A549 treated with CORT108297 at 1 μM for 4 hours (cell line): Measurements from ENCODE around the gene POLR2J2. TPM values are rescaled to one million over a fixed set of nuclear protein-coding genes. Genes with fewer than 3 reads are reported as not detected.

Experiments used
- total RNA-seq: library from RNA; stranded (reverse); fragments of 200-300 nt; extraction: Qiagen RNA extraction; gene quantifications from 5 replicates; pipeline ENCODE4 v1.2.3, GENCODE V29; 2022

The POLR2J2 gene
- total RNA-seq = 0.10 to 0.75 TPM (median 0.52 TPM) in 5 replicates

DNA sequence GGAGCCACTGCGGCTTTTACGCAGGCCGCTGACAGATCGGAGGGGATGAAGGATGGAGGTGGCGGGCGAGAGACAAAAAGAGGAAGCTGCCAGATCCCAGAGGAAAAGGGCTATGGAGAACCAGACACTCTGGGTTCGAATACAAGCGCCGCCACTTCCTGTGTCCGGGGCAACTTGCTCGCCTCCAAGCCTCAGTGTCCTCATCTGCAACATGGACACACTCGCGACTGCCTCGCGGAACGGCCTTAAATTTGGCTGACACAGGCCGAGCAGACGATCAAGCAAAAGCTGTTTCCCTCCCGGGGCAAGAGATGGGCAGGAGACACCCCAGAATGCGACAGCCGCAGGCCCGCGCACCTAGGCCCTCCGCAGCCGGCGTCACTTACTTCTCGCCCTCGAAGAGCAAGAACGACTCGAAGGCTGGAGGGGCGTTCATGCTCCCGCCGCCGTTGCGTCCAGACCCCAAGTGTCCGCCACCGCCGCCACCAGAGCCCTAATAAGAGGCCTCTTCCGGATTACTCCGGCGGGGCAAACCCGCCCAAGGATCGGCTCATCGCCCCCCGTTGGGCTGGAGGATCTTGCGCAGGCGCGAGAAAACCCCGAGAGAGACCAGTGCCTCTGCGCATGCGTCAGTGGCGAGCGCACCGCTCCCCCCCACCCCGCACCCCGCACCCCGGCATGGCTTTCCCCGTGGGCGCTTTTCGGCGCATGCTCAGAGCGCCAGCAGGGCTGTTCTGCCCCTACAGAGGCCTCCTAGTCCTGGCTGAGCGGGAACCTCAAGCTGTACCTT is at the start of gene POLR2J2:
Gene POLR2J2, minus strand, starts transcription at position 498 of the 790 bp plus-strand sequence. Its CDS starts 62 bp downstream, at position 436.

DNA sequence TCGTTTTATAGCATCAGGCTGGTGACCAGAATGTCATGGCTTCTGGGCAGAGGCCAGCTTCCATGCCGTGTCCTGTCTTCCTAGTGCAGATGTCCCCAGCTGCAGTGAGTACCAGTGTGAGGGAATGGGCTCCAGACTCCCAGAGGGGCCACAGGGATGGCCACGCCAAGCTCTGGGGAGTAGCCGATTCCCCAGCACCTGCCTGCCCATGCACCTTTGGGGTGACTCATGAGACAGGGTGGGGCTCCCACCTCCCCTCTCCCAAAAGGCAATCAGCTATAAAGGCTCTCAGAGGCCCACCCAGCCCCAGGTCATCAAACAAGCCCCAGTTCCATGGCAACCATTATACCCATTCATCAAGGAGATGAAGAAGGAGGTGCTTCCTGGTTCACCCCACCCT is 21.5 kb downstream of the POLR2J2 start, which contains the start of gene SPDYE2B:
Gene SPDYE2B, plus strand, starts transcription at position 396 of the 400 bp plus-strand sequence. CDS start 2,030 bp downstream, outside the sequence.

DNA sequence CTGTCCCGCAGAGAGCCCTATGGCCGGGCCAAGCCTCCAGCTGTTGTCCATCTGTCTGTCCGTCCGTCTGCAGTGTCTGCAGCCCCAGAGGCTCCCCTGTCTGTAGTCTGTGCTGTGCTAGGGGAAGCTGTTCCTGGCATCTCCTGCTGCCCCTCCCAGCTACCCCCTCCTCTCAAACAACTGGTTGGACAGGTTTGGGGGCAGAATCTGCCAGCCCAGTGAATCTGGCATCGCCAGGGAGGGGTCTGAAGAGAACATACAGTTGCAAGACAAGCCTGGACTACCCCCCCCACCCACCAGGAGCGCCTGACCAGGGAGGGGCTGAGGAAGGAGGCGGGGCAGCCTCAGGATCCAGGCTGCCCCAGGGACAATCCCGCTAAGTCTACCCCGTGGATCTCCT is 28.8 kb downstream of the POLR2J2 start, which contains the start of gene UPK3BL1:
Gene UPK3BL1, minus strand, starts transcription at position 101 of the 400 bp plus-strand sequence. Its CDS starts 50 bp downstream, at position 51.

DNA sequence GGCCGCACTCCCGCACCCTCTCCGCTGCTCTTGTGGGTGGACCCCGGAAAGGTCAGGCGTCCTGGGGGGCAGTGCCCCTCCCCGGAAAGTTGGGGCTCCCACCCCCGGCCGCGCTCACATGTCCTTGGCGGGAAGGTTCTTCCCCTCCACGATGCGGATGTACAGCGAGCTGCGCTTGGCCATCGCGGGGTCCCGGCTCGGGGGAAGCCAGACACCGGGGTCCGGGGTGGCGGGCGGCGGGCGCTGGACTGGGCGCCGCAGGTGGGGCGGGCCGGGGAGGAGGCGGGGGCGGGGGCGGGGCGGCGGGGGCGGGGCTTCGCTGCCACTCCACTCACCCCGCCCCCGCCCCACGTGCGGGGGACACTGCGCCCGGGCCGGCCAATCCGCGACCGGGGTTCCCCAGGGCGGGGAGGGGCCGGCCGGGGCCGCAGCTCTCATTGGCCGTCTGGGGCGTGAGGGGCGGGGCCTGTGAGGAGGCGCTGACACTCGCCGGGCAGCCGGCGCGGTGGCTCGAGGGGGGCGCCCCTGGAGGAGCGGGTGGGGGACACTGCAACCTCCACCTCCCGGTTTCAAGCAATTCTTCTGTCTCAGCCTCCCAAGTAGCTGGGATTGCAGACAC is 54.8 kb downstream of the POLR2J2 start, which contains the start of gene RASA4:
Gene RASA4, minus strand, starts transcription at position 250 of the 619 bp plus-strand sequence. Its CDS starts 67 bp downstream, at position 183.

Other genes with a start within 250 kb of the POLR2J2 start
- 25.4 to 43.0 TPM (median 39.0 TPM) in 5 replicates for gene ORAI2, start 238.1 kb downstream of the POLR2J2 start, total RNA-seq
- 8.8 to 12.7 TPM (median 12.3 TPM) in 5 replicates for gene ALKBH4, start 206.8 kb downstream of the POLR2J2 start, total RNA-seq
- gene LRWD1, start 206.7 kb downstream of the POLR2J2 start, total RNA-seq = 23.4 to 36.6 TPM (median 34.0 TPM) in 5 replicates
- 106 to 112 TPM (median 109 TPM) in 5 replicates for gene POLR2J, start 192.7 kb downstream of the POLR2J2 start, total RNA-seq
- 1.4 to 1.8 TPM (median 1.6 TPM) in 5 replicates for gene RASA4B, start 153.9 kb downstream of the POLR2J2 start, total RNA-seq
- 2.1 to 3.8 TPM (median 2.7 TPM) in 5 replicates for gene UPK3BL2, start 128.0 kb downstream of the POLR2J2 start, total RNA-seq
- gene SPDYE2, start 120.4 kb downstream of the POLR2J2 start, total RNA-seq = not detected in 5 replicates
- 16.8 to 37.3 TPM (median 29.9 TPM) in 5 replicates for gene POLR2J3, start 99.1 kb downstream of the POLR2J2 start, total RNA-seq
- 1.7 to 2.4 TPM (median 2.2 TPM) in 5 replicates for gene RASA4, start 54.9 kb downstream of the POLR2J2 start, total RNA-seq
- gene UPK3BL1, start 28.9 kb downstream of the POLR2J2 start, total RNA-seq = 7.9 to 14.2 TPM (median 13.0 TPM) in 5 replicates
- not detected in 5 replicates for gene SPDYE2B, start 21.3 kb downstream of the POLR2J2 start, total RNA-seq
- gene FAM185A, start 77.3 kb upstream of the POLR2J2 start, total RNA-seq = 6.9 to 7.7 TPM (median 7.3 TPM) in 5 replicates
- gene LRRC17, start 241.3 kb upstream of the POLR2J2 start, total RNA-seq = 0.03 to 0.16 TPM (median 0.11 TPM) in 4 of 5 replicates, not detected in the other